GM12878 (cell line): Measurements from ENCODE around the gene RPGRIP1.

ENCODE experiments used
- ATF3 ChIP-seq: IDR thresholded peaks from 2 replicates; pipeline ENCODE4 v1.6.1; 2011; ENCODE audit warnings: low read depth, mild to moderate bottlenecking, low read length, moderate library complexity, borderline replicate concordance; ENCODE audit errors: extremely low read depth
- ATF7 ChIP-seq: fragments of 450-650 bp; IDR thresholded peaks from 2 replicates; pipeline ENCODE4 v1.6.1; 2016; ENCODE audit warnings: low read depth, mild to moderate bottlenecking
- BCL11A ChIP-seq: IDR thresholded peaks from 2 replicates; pipeline ENCODE4 v1.6.1; 2011; ENCODE audit warnings: low read depth, low read length
- BRCA1 ChIP-seq: IDR thresholded peaks from 2 replicates; pipeline ENCODE4 v1.6.1; 2011; ENCODE audit warnings: low read depth, low read length, improper control_type of control experiment
- CEBPB ChIP-seq, 2 experiments: fragments of 150-350 bp in 1 of 2; IDR thresholded peaks; 2 replicates each; pipeline ENCODE4 v1.6.1; 2012 to 2014; ENCODE audit warnings: low read depth in 2 of 2, low read length in 2 of 2, borderline replicate concordance in 1 of 2, inconsistent platforms in 1 of 2
- CTCF ChIP-seq, 3 experiments: IDR thresholded peaks in 2 of 3; conservative IDR thresholded peaks in 1 of 3; 2 replicates each; pipeline ENCODE4 v1.5.1; 2011; ENCODE audit warnings: low read depth in 3 of 3, low read length in 3 of 3, mild to moderate bottlenecking in 3 of 3, control low read depth in 2 of 3, moderate library complexity in 2 of 3, inconsistent platforms in 1 of 3, mixed read lengths in 1 of 3; ENCODE audit not compliant: control insufficient read depth in 2 of 3, insufficient read depth in 1 of 3; ENCODE audit errors: extremely low read depth in 1 of 3
- IRF3 ChIP-seq: fragments of 450-650 bp; IDR thresholded peaks from 2 replicates; pipeline ENCODE4 v1.6.1; 2014; ENCODE audit warnings: mild to moderate bottlenecking
- MYC ChIP-seq: IDR thresholded peaks from 2 replicates; pipeline ENCODE4 v1.6.1; 2011; ENCODE audit warnings: mild to moderate bottlenecking, low read length, moderate library complexity, inconsistent platforms; ENCODE audit not compliant: insufficient read depth, insufficient replicate concordance, insufficient read length, severe bottlenecking
- POLR2A ChIP-seq: IDR thresholded peaks from 2 replicates; pipeline ENCODE4 v1.6.1; 2011; ENCODE audit warnings: low read depth, mild to moderate bottlenecking, low read length
- RELA ChIP-seq: fragments of 450-650 bp; IDR thresholded peaks from 2 replicates; pipeline ENCODE4 v1.8.0; 2014; ENCODE audit warnings: borderline replicate concordance; ENCODE audit not compliant: partially characterized antibody
- SMC3 ChIP-seq: IDR thresholded peaks from 2 replicates; pipeline ENCODE4 v1.6.1; 2011; ENCODE audit warnings: low read length, improper control_type of control experiment, borderline replicate concordance
- SP1 ChIP-seq: IDR thresholded peaks from one replicate; pipeline ENCODE4 v1.6.1; 2011; ENCODE audit warnings: low read depth, low read length
- TAF1 ChIP-seq: IDR thresholded peaks from 2 replicates; pipeline ENCODE4 v1.6.1; 2011; ENCODE audit warnings: mild to moderate bottlenecking, low read depth, low read length, borderline replicate concordance
- ZBTB33 ChIP-seq: fragments of 450-650 bp; IDR thresholded peaks from 2 replicates; pipeline ENCODE4 v1.6.1; 2017; ENCODE audit warnings: mild to moderate bottlenecking

- no peak for TF ChIP-seq POLR2A
- TF ChIP-seq CTCF (IDR thresholded peaks at IDR 0.05 in 2 of 3, conservative IDR thresholded peaks at IDR 0.05 in 1 of 3; ENCODE audit: control insufficient read depth in 2 of 3, extremely low read depth in 1 of 3, insufficient read depth in 1 of 3, low read depth in 3 of 3, low read length in 3 of 3) = 0 out of 6 replicates have a peak, but pooled peaks of 1 of the 3 experiments have one; percentile 9
- TF ChIP-seq BRCA1 = no peak
- TF ChIP-seq IRF3 = no peak
- TF ChIP-seq CEBPB (IDR thresholded peaks at IDR 0.05; ENCODE audit: borderline replicate concordance in 1 of 2, low read depth in 2 of 2, low read length in 2 of 2) = no peak
- TF ChIP-seq RELA = no peak
- no peak for TF ChIP-seq BCL11A
- TF ChIP-seq ATF7 = no peak
- no peak for TF ChIP-seq SMC3
- TF ChIP-seq SP1 = no peak
- TF ChIP-seq TAF1 = no peak
- TF ChIP-seq MYC = no peak
- no peak for TF ChIP-seq ZBTB33
- TF ChIP-seq ATF3 = no peak
Measured at GRCh38 chr14:21326972-21327371, 47.1 kb downstream of the RPGRIP1 start.
